ENCODE measurements around the gene BLCAP. TPM values are rescaled to one million over a fixed set of nuclear protein-coding genes. Genes with fewer than 3 reads are reported as not detected.
A peak's percentile ranks its signal among the peaks of the same experiment; 100 is the strongest.
"Not testable (repeated sequence)": the region's sequence is repeated elsewhere in the genome, so short reads cannot be mapped to it uniquely, and the experiment has no call there.

The BLCAP gene
- total and polyA plus RNA-seq, 5 donors = 87.4 to 103 (median 97.9) TPM

DNA sequence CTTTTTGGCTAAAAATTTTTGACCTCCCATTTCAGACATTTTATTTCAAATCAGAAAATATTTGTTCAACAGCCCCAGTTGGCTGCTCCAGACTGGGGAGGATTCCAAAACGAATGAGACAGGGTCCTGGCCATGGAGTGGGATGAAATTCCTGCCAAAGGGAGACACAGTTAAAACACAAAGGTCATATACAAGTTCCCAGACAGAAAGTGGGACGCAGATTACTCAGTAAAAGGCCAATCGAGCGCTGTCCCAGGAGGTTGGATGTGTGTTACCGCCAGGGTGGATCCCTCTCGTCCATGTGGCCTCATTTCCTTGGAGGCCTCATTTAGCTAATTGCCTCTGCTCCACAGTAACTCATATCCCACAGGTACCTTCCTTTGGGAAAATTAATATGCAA is 48.4 kb downstream of the BLCAP start:
- WGBS = 51% methylated on average over 6 of the region's 6 CpGs
- H3K9me3 ChIP-seq (ENCODE audit: control insufficient read depth, low read length) = no peaks in the 10 kb centered on the region
- DNase-seq (peak; percentile 52 to 70 (median 54)), ATAC-seq (peak; percentile 72 to 73)
- H3K4me1 ChIP-seq (ENCODE audit: control insufficient read depth, insufficient read depth, low read length) = no peaks in the 10 kb centered on the region
- no peaks in the 10 kb centered on the region for H3K27me3 ChIP-seq (ENCODE audit: control insufficient read depth, insufficient read depth)
- no peak overlapping the region for H3K4me3 ChIP-seq (ENCODE audit: low read length)
- intact Hi-C loops (cut with DNase I) = no loop called here
- no peak overlapping the region for H3K27ac ChIP-seq (ENCODE audit: low read length)

DNA sequence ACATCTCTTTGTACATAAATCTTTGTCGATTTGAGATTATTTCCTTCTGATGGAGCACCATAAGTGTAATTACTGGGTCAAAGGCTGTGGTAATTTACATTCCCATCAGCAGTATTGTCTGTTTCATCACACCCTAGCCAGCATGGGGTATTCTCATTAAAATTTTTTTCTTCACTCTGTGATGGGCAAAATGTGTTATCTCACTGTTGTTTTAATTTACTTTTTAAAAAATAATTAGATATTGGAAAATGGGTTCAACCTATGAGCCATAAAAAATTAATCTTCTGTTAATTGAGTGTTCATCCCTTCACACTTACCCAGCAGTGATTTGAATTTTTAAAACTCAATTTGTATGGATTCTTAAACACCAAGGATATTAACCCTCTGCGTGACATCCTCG is 50.6 kb downstream of the BLCAP start:
- no peaks in the 10 kb centered on the region for H3K9me3 ChIP-seq (ENCODE audit: control insufficient read depth, low read length)
- no peaks in the 10 kb centered on the region for H3K4me1 ChIP-seq (ENCODE audit: control insufficient read depth, insufficient read depth, low read length)
- no peak for ATAC-seq
- no peak overlapping the region for H3K4me3 ChIP-seq (ENCODE audit: low read length)
- no peak for DNase-seq
- H3K27me3 ChIP-seq (ENCODE audit: control insufficient read depth, insufficient read depth) = no peaks in the 10 kb centered on the region
- intact Hi-C loops (cut with DNase I) = no loop called here
- 78% methylated on average over 3 of the region's 3 CpGs for WGBS
- H3K27ac ChIP-seq (ENCODE audit: low read length) = no peak overlapping the region

DNA sequence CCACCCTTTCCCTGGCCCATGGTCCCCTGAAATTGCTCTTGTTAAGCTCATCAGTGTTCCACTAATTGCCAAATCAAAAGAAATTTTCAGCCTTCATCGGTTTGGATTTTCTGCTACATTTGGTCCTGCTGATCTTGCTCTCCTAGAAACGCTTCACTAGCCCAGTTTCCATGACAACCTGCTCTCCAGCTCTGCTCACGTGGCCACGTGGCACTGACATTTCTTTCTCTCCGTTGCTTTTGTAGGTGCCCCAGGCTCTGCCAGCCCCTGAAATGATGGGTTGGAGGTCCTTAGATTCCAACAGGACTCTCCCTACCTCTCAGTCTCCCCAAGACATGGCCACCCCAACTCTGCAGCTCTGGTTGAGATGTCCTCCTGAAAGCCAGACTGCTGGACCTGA is 52.4 kb downstream of the BLCAP start:
- Histone ChIP-seq H3K27me3 (ENCODE audit: control insufficient read depth, insufficient read depth) (no peaks in the 10 kb centered on the region), H3K4me3 (ENCODE audit: low read length) (no peak overlapping the region), H3K9me3 (ENCODE audit: control insufficient read depth, low read length) (no peaks in the 10 kb centered on the region), H3K4me1 (ENCODE audit: control insufficient read depth, insufficient read depth, low read length) (no peaks in the 10 kb centered on the region), H3K27ac (ENCODE audit: low read length) (no peak overlapping the region)
- no peak for DNase-seq
- intact Hi-C loops (cut with DNase I) = no loop called here
- no peak for ATAC-seq
- WGBS = 79% methylated on average over 5 of the region's 5 CpGs

DNA sequence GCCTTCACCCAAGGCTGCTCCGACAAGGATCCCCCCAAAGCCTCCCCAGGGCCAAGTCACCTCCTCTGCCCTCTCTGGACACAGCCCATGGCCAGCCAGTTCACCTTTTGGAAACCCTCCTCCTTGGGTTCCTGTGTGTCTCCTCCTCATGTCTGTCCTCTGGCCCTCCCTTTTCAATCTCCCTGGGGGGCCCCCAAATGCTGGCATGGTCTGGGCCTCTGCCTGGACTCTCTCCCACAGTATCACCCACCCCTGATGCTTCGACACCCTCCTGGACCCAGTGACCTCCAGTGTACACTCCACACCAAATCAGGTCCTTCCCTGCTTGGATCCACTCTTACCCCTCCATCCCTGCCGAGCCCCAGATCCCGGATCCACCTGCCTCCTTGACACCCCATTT is 53.3 kb downstream of the BLCAP start:
- no peaks in the 10 kb centered on the region for H3K9me3 ChIP-seq (ENCODE audit: control insufficient read depth, low read length)
- intact Hi-C loops (cut with DNase I) = no loop called here
- no peak overlapping the region for H3K4me3 ChIP-seq (ENCODE audit: low read length)
- ATAC-seq (no peak), DNase-seq (no peak)
- no peaks in the 10 kb centered on the region for H3K4me1 ChIP-seq (ENCODE audit: control insufficient read depth, insufficient read depth, low read length)
- WGBS = 84% methylated on average over 4 of the region's 4 CpGs
- no peaks in the 10 kb centered on the region for H3K27me3 ChIP-seq (ENCODE audit: control insufficient read depth, insufficient read depth)
- no peak overlapping the region for H3K27ac ChIP-seq (ENCODE audit: low read length)

DNA sequence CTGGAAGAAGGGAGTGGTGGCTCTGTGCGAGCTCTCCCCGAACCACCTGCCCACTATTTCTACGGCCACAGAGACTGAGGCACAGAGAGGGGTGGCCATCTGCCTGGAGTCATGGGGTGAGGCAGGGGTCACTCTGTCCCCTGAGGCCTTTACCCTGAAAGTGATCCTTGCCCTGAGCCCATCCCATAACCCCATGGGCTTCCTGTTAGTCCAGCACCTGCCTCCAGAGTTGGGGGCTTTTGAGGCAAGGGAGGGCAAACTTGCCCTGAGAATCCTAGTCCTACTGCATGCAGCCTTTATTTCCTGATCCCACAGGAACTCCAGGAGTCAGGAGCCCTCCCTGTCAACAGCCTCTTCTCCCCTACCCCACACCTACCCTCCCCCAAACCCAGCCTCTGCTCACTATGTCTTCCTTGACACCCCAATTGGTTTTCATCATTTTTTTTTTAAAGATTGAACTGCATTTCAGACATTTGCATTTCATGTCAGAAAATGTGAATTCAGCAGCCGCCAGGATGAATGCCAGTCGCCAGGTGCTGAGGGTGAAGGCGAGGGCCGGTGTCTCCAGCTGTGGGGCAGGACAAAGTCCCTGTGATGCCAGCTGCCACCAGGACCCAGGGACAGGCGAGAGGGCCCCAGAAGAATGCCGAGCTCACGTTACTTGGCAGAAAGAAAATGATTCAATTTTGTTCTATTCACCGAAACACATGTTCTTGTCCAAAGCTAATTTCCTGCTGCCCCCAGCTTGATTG is 54.3 kb downstream of the BLCAP start:
- 82% methylated on average over 11 of the region's 11 CpGs for WGBS
- H3K27ac ChIP-seq (ENCODE audit: low read length) = no peak overlapping the region
- intact Hi-C loops (cut with DNase I) = no loop called here
- H3K4me3 ChIP-seq (ENCODE audit: low read length) = no peak overlapping the region
- no peak for ATAC-seq
- no peaks in the 10 kb centered on the region for H3K9me3 ChIP-seq (ENCODE audit: control insufficient read depth, low read length)
- H3K4me1 ChIP-seq (ENCODE audit: control insufficient read depth, insufficient read depth, low read length) = no peaks in the 10 kb centered on the region
- H3K27me3 ChIP-seq (ENCODE audit: control insufficient read depth, insufficient read depth) = no peaks in the 10 kb centered on the region
- peak in 1 of 3 donors; percentile 36 for DNase-seq

DNA sequence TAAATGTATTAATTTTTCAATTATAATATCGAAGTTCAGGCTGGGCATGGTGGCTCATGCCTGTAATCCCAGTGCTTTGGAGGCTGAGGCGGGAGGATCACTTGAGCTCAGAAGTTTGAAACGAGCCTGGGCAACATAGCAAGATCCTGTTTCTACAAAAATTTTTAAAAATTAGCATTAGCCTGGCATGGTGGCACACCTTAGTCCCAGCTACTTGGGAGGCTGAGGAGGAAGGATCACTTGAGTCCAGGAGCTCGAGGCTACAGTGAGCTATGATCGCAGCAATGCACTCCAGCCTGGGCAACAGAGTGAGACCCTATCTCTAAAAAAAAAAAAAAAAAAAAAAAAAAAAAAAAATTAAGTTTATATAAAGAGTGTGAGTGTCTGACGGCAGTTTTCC is 55.2 kb downstream of the BLCAP start:
- intact Hi-C loops (cut with DNase I); ATAC-seq; H3K9me3 ChIP-seq (ENCODE audit: control insufficient read depth, low read length); H3K4me1 ChIP-seq (ENCODE audit: control insufficient read depth, insufficient read depth, low read length); H3K4me3 ChIP-seq (ENCODE audit: low read length); H3K27me3 ChIP-seq (ENCODE audit: control insufficient read depth, insufficient read depth); H3K27ac ChIP-seq (ENCODE audit: low read length); DNase-seq: not testable (repeated sequence)
- 90% methylated on average over 6 of the region's 6 CpGs for WGBS

DNA sequence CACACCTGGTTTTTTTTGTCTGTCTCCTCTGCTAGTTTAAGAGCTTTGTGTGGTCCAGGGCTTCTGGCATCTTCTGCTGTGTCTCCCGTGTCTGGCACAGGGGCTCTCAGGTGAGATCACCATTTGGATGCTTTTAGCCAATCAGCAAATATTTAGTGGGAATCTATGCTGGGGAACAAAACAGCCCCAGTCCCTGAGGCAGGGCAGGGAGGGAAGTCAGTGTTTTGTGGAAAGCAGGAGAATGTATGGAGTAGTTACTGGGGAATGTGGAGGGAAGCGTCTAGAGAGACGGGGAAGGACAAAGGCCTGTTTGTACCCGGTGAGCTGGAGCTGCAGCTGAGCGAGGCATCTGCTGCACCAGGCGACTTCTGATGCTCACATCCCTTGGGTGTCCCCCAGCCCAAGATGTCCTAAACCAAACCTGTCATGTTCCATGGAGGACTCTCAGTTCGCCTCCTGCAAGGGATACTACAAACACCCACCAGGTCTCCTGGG is 55.9 kb downstream of the BLCAP start:
- 82% methylated on average over 7 of the region's 7 CpGs for WGBS
- Histone ChIP-seq H3K27me3 (ENCODE audit: control insufficient read depth, insufficient read depth) (no peaks in the 10 kb centered on the region), H3K4me1 (ENCODE audit: control insufficient read depth, insufficient read depth, low read length) (no peaks in the 10 kb centered on the region), H3K4me3 (ENCODE audit: low read length) (no peak overlapping the region), H3K27ac (ENCODE audit: low read length) (no peak overlapping the region), H3K9me3 (ENCODE audit: control insufficient read depth, low read length) (no peaks in the 10 kb centered on the region)
- ATAC-seq (no peak), DNase-seq (no peak)
- intact Hi-C loops (cut with DNase I) = no loop called here

DNA sequence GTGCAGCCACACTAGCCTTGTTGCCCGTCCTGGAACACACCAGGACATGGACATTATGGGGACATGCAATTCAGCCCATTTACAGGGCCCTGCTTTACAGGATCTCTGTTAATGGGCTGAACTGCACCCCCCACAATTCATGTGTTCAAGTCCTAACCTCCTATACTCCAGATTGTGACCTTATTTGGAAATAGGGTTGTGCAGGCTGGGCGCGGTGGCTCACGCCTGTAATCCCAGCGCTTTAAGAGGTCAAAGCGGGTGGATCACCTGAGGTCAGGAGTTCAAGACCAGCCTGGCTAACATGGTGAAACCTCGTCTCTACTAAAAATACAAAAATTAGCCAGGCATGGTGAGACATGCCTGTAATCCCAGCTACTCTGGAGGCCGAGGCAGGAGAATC is 57.5 kb downstream of the BLCAP start:
- H3K27ac ChIP-seq (ENCODE audit: low read length); H3K4me1 ChIP-seq (ENCODE audit: control insufficient read depth, insufficient read depth, low read length); H3K9me3 ChIP-seq (ENCODE audit: control insufficient read depth, low read length); H3K4me3 ChIP-seq (ENCODE audit: low read length); ATAC-seq; H3K27me3 ChIP-seq (ENCODE audit: control insufficient read depth, insufficient read depth); intact Hi-C loops (cut with DNase I); DNase-seq: not testable (repeated sequence)
- 96% methylated on average over 8 of the region's 8 CpGs for WGBS

DNA sequence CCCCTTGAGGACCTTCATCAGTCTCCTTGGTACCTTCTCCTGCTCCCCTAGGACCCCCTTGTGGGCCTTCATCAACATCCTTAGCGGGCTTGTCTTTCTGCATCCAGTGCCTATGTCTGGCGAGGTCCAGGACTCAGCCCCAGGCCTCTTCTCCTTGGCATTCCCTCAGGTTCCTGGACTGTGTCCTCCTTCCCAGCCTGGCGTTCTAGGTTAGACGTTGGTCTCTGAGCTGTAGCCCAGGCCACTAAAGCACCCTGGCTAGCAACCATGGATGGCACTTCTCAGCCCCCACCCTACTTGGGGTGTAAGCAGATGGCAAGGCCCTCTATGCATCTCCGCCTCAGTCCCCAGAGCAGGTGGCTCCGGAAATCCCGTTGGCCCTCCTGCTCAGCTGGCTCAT is 58.1 kb downstream of the BLCAP start:
- H3K4me3 ChIP-seq (ENCODE audit: low read length) = no peak overlapping the region
- 93% methylated on average over 7 of the region's 7 CpGs for WGBS
- intact Hi-C loops (cut with DNase I) = no loop called here
- no peaks in the 10 kb centered on the region for H3K4me1 ChIP-seq (ENCODE audit: control insufficient read depth, insufficient read depth, low read length)
- ATAC-seq (no peak), DNase-seq (no peak)
- H3K27ac ChIP-seq (ENCODE audit: low read length) = no peak overlapping the region
- no peaks in the 10 kb centered on the region for H3K27me3 ChIP-seq (ENCODE audit: control insufficient read depth, insufficient read depth)
- no peaks in the 10 kb centered on the region for H3K9me3 ChIP-seq (ENCODE audit: control insufficient read depth, low read length)

DNA sequence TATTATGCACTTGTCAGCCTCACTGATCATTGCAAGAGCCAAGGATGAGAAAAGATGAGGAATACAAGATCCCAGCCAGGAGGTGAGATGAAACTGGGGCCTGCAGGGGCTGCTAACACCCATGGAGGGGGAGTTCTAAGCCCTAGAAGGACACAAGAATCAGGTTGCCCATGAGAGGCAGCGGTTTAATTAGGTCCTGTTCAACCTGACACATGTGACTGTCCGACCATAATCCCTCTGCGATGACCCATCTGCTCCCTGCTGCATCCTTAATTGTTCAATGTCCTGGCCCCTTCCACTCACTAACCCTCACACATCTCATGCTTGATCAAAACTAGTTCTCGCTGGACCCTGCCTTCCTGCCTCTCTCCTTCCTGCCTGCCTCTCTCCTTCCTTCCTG is 58.8 kb downstream of the BLCAP start:
- Histone ChIP-seq H3K4me3 (ENCODE audit: low read length) (no peak overlapping the region), H3K27ac (ENCODE audit: low read length) (no peak overlapping the region), H3K4me1 (ENCODE audit: control insufficient read depth, insufficient read depth, low read length) (no peaks in the 10 kb centered on the region), H3K9me3 (ENCODE audit: control insufficient read depth, low read length) (no peaks in the 10 kb centered on the region), H3K27me3 (ENCODE audit: control insufficient read depth, insufficient read depth) (no peaks in the 10 kb centered on the region)
- DNase-seq (no peak), ATAC-seq (no peak)
- WGBS = 81% methylated on average over 4 of the region's 4 CpGs
- intact Hi-C loops (cut with DNase I) = no loop called here

All from right cardiac atrium (tissue), 5 donors.